Subcutaneous abdominal adipose tissue (tissue), 5 donors: ENCODE results near the gene ZNF618.

ENCODE experiments used
- H3K27ac ChIP-seq: one replicate; pipeline ENCODE4 v1.7.0; 2013; ENCODE audit warnings: low read depth, mild to moderate bottlenecking, inconsistent platforms, low read length, moderate library complexity
- H3K27me3 ChIP-seq, 5 donors: one replicate each; pipeline ENCODE4 v1.7.0; 2013; ENCODE audit warnings: low read length in 5 of 5, inconsistent platforms in 1 of 5; ENCODE audit not compliant: control insufficient read depth in 5 of 5, insufficient read depth in 4 of 5
- H3K36me3 ChIP-seq, 5 donors: one replicate each; pipeline ENCODE4 v1.7.0; 2013; ENCODE audit warnings: low read length in 5 of 5; ENCODE audit not compliant: control insufficient read depth in 5 of 5, insufficient read depth in 5 of 5
- H3K4me1 ChIP-seq, 5 donors: one replicate each; pipeline ENCODE4 v1.7.0; 2013; ENCODE audit warnings: low read length in 5 of 5, mild to moderate bottlenecking in 3 of 5, moderate library complexity in 1 of 5; ENCODE audit not compliant: control insufficient read depth in 5 of 5, insufficient read depth in 5 of 5
- H3K4me3 ChIP-seq, 5 donors: one replicate each; pipeline ENCODE4 v1.7.0; 2013; ENCODE audit warnings: low read length in 5 of 5, low read depth in 1 of 5
- H3K9ac ChIP-seq, 5 donors: one replicate each; pipeline ENCODE4 v1.7.0; 2013; ENCODE audit warnings: low read length in 5 of 5, mild to moderate bottlenecking in 4 of 5, moderate library complexity in 3 of 5
- H3K9me3 ChIP-seq, 5 donors: one replicate each; pipeline ENCODE4 v1.7.0; 2013; ENCODE audit warnings: low read length in 5 of 5; ENCODE audit not compliant: control insufficient read depth in 5 of 5
- donor health status: healthy.
- donor health status: healthy.
- donor health status: healthy.
- donor health status: healthy.
- donor health status: healthy.

ZNF618 gene

GRCh38 chr9:113907282-113907681 is 31.2 kb downstream of the ZNF618 start:
- no peaks in the 10 kb centered on the region for H3K27me3 ChIP-seq
- no peak overlapping the region for H3K27ac ChIP-seq
- H3K4me3 ChIP-seq = no peak overlapping the region
- H3K9ac ChIP-seq = no peak overlapping the region
- H3K4me1 ChIP-seq = peaks cover 0 to 12% (median 10%) of the 10 kb centered on the region in 5 donors
- peaks cover 0 to 7% (median 3%) of the 10 kb centered on the region in 5 donors for H3K9me3 ChIP-seq
- H3K36me3 ChIP-seq = peaks cover 0 to 3% (median 0%) of the 10 kb centered on the region in 5 donors

- no peaks in the 10 kb centered on the region for H3K36me3 ChIP-seq
- no peaks in the 10 kb centered on the region for H3K27me3 ChIP-seq
- peaks cover 0 to 28% (median 19%) of the 10 kb centered on the region in 5 donors for H3K4me1 ChIP-seq
- no peak overlapping the region for H3K9ac ChIP-seq
- H3K9me3 ChIP-seq = no peaks in the 10 kb centered on the region
- H3K4me3 ChIP-seq = no peak overlapping the region
- no peak overlapping the region for H3K27ac ChIP-seq
Observed at GRCh38 chr9:113909421-113909820, 33.3 kb downstream of the ZNF618 start.

- Histone ChIP-seq H3K27me3 (no peaks in the 10 kb centered on the region), H3K4me3 (no peak overlapping the region), H3K36me3 (no peaks in the 10 kb centered on the region), H3K9me3 (no peaks in the 10 kb centered on the region), H3K4me1 (peaks cover 0 to 28% (median 19%) of the 10 kb centered on the region in 5 donors), H3K9ac (no peak overlapping the region), H3K27ac (no peak overlapping the region)
Observed at GRCh38 chr9:113910036-113910639, 34.0 kb downstream of the ZNF618 start.

- H3K4me3 ChIP-seq = no peak overlapping the region
- peaks cover 0 to 19% (median 11%) of the 10 kb centered on the region in 5 donors for H3K4me1 ChIP-seq
- no peaks in the 10 kb centered on the region for H3K27me3 ChIP-seq
- no peak overlapping the region for H3K27ac ChIP-seq
- H3K36me3 ChIP-seq = no peaks in the 10 kb centered on the region
- H3K9ac ChIP-seq = no peak overlapping the region
- no peaks in the 10 kb centered on the region for H3K9me3 ChIP-seq
Observed at GRCh38 chr9:113911850-113912557, 35.9 kb downstream of the ZNF618 start.

- H3K27me3 ChIP-seq = no peaks in the 10 kb centered on the region
- H3K36me3 ChIP-seq = no peaks in the 10 kb centered on the region
- H3K4me1 ChIP-seq = peaks cover 0 to 16% (median 11%) of the 10 kb centered on the region in 5 donors
- no peaks in the 10 kb centered on the region for H3K9me3 ChIP-seq
- H3K9ac ChIP-seq = peak overlapping the region in 1 of 5 donors; percentile 54
- H3K27ac ChIP-seq = no peak overlapping the region
- H3K4me3 ChIP-seq = no peak overlapping the region
Observed at GRCh38 chr9:113912816-113913215, 36.7 kb downstream of the ZNF618 start.

- no peak overlapping the region for H3K27ac ChIP-seq
Observed at GRCh38 chr9:113913426-113914195, 37.5 kb downstream of the ZNF618 start.

GRCh38 chr9:113914517-113914916 is 38.4 kb downstream of the ZNF618 start:
- Histone ChIP-seq H3K9me3 (no peaks in the 10 kb centered on the region), H3K4me1 (peaks cover 0 to 23% (median 18%) of the 10 kb centered on the region in 5 donors), H3K27ac (no peak overlapping the region), H3K27me3 (no peaks in the 10 kb centered on the region), H3K36me3 (no peaks in the 10 kb centered on the region), H3K9ac (no peak overlapping the region), H3K4me3 (no peak overlapping the region)

More at GRCh38 chr9:113913426-113914195, 37.5 kb downstream of the ZNF618 start:
- Histone ChIP-seq H3K36me3 (no peaks in the 10 kb centered on the region), H3K9me3 (no peaks in the 10 kb centered on the region), H3K27me3 (no peaks in the 10 kb centered on the region), H3K4me1 (peaks cover 0 to 16% (median 11%) of the 10 kb centered on the region in 5 donors), H3K4me3 (no peak overlapping the region), H3K9ac (peak overlapping the region in 1 of 5 donors; percentile 54)

- Histone ChIP-seq H3K4me1 (peaks cover 0 to 25% (median 18%) of the 10 kb centered on the region in 5 donors), H3K9me3 (no peaks in the 10 kb centered on the region), H3K27ac (no peak overlapping the region), H3K9ac (no peak overlapping the region), H3K27me3 (no peaks in the 10 kb centered on the region), H3K36me3 (no peaks in the 10 kb centered on the region), H3K4me3 (no peak overlapping the region)
Observed at GRCh38 chr9:113915817-113916434, 39.8 kb downstream of the ZNF618 start.

GRCh38 chr9:113916931-113917330 is 40.8 kb downstream of the ZNF618 start:
- peaks cover 0 to 25% (median 18%) of the 10 kb centered on the region in 5 donors for H3K4me1 ChIP-seq
- H3K9me3 ChIP-seq = no peaks in the 10 kb centered on the region
- no peaks in the 10 kb centered on the region for H3K27me3 ChIP-seq
- H3K4me3 ChIP-seq = no peak overlapping the region
- H3K27ac ChIP-seq = no peak overlapping the region
- no peak overlapping the region for H3K9ac ChIP-seq
- H3K36me3 ChIP-seq = no peaks in the 10 kb centered on the region
